T-helper 2 cell treated with Interferon-gamma antibody and Interleukin-4, amounts not matched to agents 100 ng/mL and 5 ng/mL, for 36 hours (primary cell): ENCODE data around the gene FHOD1. TPM values are rescaled to one million over a fixed set of nuclear protein-coding genes. Genes with fewer than 3 reads are reported as not detected.

Source experiments
- intact Hi-C: fragments of 100-400 bp; cut with micrococcal nuclease; formaldehyde crosslinking; loops from one replicate; pipeline ENCODE4 v1.15.1; 2023
- total RNA-seq: library from RNA; stranded (reverse); gene quantifications from 2 replicates; pipeline ENCODE4 v1.2.3, GENCODE V29; 2022

Gene FHOD1
- total RNA-seq, 1 donor from 2014 or later, result 60.3 TPM

GRCh38 chr16:67213197-67214019, 33.9 kb downstream of the FHOD1 start:
- intact Hi-C loops, result no loop called here

- intact Hi-C loops, result no loop called here
Measured at GRCh38 chr16:67212766-67213165, 34.5 kb downstream of the FHOD1 start.

GRCh38 chr16:67211674-67212073, 35.6 kb downstream of the FHOD1 start:
- intact Hi-C loops, result no loop called here

- intact Hi-C loops, result no loop called here
Measured at GRCh38 chr16:67210069-67210937, 37.0 kb downstream of the FHOD1 start.

- intact Hi-C loops, result no loop called here
Measured at GRCh38 chr16:67209565-67209964, 37.7 kb downstream of the FHOD1 start.

- intact Hi-C loops, result no loop called here
Measured at GRCh38 chr16:67208154-67208896, 39.0 kb downstream of the FHOD1 start.

- intact Hi-C loops, result no loop called here
Measured at GRCh38 chr16:67207249-67208091, 39.8 kb downstream of the FHOD1 start.

GRCh38 chr16:67206838-67207248, 40.4 kb downstream of the FHOD1 start:
- intact Hi-C loops, result no loop called here

- intact Hi-C loops, result no loop called here
Measured at GRCh38 chr16:67206129-67206837, 41.0 kb downstream of the FHOD1 start.

GRCh38 chr16:67204076-67204475, 43.2 kb downstream of the FHOD1 start:
- intact Hi-C loops, result no loop called here

GRCh38 chr16:67202956-67203493, 44.3 kb downstream of the FHOD1 start:
- intact Hi-C loops, result no loop called here

GRCh38 chr16:67202426-67202825, 44.9 kb downstream of the FHOD1 start:
- intact Hi-C loops, result no loop called here

- intact Hi-C loops, result no loop called here
Measured at GRCh38 chr16:67201411-67202345, 45.6 kb downstream of the FHOD1 start.

- intact Hi-C loops, result no loop called here
Measured at GRCh38 chr16:67200491-67200890, 46.8 kb downstream of the FHOD1 start.

- intact Hi-C loops, result no loop called here
Measured at GRCh38 chr16:67199808-67200198, 47.5 kb downstream of the FHOD1 start.

- intact Hi-C loops, result no loop called here
Measured at GRCh38 chr16:67199011-67199807, 48.1 kb downstream of the FHOD1 start, which contains the start of gene ELMO3. Gene ELMO3, plus strand, starts transcription at chr16:67199131. Its CDS starts 196 bp downstream, at chr16:67199327.

- intact Hi-C loops, result no loop called here
Measured at GRCh38 chr16:67198238-67198734, 49.0 kb downstream of the FHOD1 start.

GRCh38 chr16:67197704-67198103, 49.6 kb downstream of the FHOD1 start:
- intact Hi-C loops, result no loop called here
